GM12865 (cell line): Measurements from ENCODE around the gene HMGXB4.
A peak's percentile ranks its signal among the peaks of the same experiment; 100 is the strongest.

Experiments used
- DNase-seq: peaks from one replicate; pipeline ENCODE4 v3.0.0; 2010; ENCODE audit warnings: low read depth
- H3K4me3 ChIP-seq: 2 replicates; pipeline ENCODE4 v1.5.1; 2011; ENCODE audit warnings: mild to moderate bottlenecking, low read depth, low read length, control low read depth
- CTCF ChIP-seq: IDR thresholded peaks from 2 replicates; pipeline ENCODE4 v1.5.1; 2011; ENCODE audit warnings: low read length, control low read depth, low read depth, inconsistent platforms; ENCODE audit not compliant: insufficient read depth; ENCODE audit errors: missing control alignments

Gene HMGXB4

DNA sequence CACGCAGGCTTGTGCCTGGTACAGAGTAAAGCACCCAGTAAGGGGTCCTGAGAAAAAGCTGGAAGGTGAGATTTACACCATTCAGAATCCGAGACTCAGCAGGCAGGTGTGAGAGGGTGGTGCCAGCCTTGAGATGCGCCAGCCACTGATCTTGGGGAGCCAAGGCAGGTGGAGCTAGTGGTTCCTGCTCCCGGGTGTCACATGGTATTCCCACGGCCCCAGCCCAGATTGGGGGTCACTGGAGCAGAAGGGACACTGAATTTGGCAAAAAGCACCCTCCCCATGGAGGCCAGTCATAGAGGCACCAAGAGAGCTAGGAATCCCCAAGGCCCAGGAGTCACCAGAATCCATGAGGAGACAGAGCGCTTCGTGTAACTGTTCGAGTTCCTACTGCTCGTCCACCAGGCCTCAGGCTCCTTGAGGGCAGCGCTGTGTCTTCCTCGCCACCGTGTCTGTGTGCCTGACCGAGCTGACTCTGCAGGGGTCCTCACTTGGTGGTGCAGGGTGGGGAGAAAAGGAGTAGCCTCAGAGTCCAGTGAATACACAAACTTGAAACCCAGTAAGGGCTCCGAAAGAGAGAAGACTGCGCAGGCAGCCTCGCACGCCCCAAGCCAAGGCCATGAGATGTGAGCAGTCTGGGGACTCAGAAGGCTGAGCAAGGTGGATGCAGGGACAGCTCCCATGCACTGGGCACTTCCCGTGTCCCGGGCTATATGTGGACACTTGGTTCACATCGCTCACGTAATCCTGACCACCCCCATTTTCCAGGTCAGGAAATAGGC, 70.6 kb downstream of the HMGXB4 start:
- TF ChIP-seq CTCF: no peak
- H3K4me3 ChIP-seq: no peak overlapping the region
- no peak for DNase-seq

GRCh38 chr22:35328472-35328885, 71.2 kb downstream of the HMGXB4 start:
- TF ChIP-seq CTCF: no peak
- no peak overlapping the region for H3K4me3 ChIP-seq
- DNase-seq: no peak

DNA sequence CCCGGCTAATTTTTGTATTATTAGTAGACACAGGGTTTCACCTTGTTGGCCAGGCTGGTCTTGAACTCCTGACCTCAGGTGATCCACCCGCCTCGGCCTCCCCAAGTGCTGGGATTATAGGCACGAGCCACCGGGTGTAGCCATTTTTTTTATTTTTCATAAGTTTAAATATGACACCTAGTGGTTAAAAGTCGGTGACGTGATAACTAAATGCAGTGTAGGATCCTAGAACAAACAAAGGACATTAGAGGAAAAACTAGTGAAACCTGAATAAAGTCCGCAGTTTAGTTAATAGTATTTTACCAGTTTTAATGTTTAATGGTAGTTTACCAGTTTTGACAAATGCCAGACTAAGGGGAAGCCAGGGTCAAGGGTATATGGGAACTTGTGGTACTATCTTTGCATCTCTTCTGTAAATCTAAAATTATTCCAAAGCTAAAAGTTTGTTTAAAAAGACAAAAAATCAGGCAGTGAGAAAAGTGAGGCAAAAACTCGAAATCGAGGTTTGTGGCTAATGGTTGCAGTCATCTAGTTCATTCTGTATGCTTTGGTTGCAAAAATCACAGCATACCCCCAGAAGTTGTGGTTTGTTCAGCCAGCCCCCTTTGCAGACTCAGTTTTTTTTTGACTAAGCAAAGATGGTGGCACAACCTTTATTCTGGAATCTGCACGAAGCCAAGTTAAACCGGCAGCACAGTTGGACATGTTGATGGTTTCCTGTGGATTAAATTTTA, 72.0 kb downstream of the HMGXB4 start:
- no peak for DNase-seq
- no peak overlapping the region for H3K4me3 ChIP-seq
- no peak for TF ChIP-seq CTCF

GRCh38 chr22:35330258-35330861, 73.1 kb downstream of the HMGXB4 start:
- H3K4me3 ChIP-seq: no peak overlapping the region
- DNase-seq: peak; percentile 49
- no peak for TF ChIP-seq CTCF

GRCh38 chr22:35332278-35332677, 75.0 kb downstream of the HMGXB4 start:
- no peak for TF ChIP-seq CTCF
- H3K4me3 ChIP-seq: no peak overlapping the region
- DNase-seq: no peak

DNA sequence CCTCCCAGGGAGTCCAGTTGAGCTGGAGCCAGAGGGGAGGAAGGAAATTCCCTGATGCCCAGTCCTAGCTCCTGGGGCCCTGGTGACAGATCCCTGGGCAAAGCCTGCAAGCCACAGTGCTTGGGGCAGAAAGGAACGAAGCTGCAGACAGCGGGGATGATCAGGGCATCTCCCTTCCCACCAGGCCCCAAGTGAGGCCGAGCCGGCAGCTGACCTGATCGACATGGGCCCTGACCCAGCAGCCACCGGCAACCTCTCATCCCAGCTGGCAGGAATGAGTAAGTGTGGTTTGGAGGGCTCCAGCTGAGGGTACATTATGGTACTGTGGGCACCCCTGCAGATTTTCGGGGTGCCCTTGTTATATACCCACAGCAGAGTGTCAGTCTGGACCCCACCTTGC, 75.9 kb downstream of the HMGXB4 start:
- TF ChIP-seq CTCF: no peak
- no peak overlapping the region for H3K4me3 ChIP-seq
- no peak for DNase-seq
